HG03575 (cell line): ENCODE measurements around the gene ALDH18A1.

ENCODE experiments used
- ATAC-seq: cut with Tn5 transposase; IDR thresholded peaks from one replicate; pipeline ENCODE4 v1.9.1; 2021; ENCODE audit not compliant: unreplicated experiment, insufficient number of reproducible peaks, low FRiP score; ENCODE audit errors: extremely low read depth

The ALDH18A1 gene

DNA sequence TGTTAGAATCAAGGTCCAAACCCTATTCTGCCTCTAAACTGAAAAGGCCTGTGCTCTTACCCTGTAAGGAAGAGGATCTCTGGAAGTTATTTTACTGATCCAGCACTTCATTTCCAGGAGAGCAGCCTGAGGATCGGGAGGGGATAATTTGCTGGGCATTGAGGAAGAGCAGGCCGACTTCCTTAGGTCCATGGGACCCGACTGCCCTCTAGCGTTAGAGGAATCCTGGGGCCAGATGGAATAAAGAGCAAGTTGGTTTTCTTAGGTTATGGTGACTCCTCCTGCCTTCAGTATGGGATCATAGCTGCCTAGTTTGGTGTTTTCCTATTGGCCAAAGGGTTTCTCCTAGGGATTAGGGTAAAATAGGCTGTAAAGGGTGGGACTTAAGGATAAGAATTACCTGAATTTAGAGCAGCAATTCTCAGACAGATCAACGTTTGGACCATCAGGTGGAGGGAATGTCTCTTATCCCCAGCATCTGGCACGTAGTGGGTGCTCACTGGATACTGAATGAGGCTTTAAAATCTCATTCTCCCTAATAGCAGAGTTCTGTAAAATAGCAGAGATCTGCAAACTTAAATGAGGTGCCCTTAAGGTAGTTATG lies 55.3 kb downstream of the ALDH18A1 start:
- ATAC-seq, result no peak

DNA sequence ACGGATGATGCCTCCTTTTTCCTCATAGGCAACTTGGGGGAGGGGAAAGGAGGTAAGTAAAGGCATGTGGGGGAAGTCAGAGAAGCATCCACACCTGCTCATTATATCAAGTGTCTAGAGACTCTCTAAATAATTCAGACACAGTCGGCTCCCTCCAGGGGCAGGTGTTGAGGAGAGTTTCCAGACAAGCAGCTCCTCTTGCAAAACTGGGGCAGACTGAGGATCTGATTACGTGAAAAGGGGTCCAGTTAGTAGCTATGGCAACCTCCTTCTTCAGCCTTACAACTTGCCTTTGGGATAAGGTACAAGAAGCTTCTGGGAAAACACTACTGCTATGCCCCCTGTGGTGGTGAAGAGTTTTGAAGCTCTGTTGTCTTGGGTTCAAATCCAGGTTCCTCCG lies 56.4 kb downstream of the ALDH18A1 start:
- ATAC-seq, result no peak

DNA sequence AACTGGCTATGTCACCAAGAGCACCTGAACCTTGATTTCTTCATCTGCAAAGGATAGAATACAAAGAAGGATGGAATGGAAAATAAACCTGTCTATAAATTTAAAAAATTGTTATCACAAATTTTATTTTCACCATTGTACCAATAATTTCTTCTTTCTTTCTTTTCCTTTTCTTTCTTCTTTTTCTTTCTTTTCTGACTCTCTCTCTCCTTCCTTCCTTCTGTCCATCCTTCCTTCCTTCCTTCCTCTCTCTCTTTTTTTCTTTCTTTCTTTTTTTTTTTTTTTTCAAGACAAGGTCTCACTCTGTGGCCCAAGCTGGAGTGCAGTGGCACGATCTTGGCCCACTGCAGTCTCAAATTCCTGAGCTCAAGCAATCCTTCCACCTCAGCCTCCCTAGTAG lies 58.7 kb downstream of the ALDH18A1 start:
- no peak for ATAC-seq

DNA sequence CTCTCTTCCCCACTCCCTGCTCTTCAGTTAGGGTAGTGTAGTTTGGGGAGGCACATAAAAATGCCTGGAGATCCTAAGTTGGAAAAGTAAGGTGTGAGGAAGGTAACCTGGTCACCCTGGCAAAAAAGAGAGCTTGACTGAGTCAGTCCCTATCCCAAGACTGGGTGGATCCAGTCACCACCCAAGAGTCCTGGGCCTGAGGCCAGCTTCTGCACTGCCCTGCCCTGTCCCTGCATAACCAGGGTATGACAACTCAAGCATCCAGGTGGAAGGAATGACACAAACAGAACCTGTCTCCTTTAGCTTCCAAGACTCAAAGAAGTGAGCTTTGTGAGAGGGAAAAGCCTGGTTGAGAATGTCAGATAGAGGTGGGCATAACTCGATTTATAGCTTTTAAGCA lies 68.5 kb downstream of the ALDH18A1 start:
- no peak for ATAC-seq

DNA sequence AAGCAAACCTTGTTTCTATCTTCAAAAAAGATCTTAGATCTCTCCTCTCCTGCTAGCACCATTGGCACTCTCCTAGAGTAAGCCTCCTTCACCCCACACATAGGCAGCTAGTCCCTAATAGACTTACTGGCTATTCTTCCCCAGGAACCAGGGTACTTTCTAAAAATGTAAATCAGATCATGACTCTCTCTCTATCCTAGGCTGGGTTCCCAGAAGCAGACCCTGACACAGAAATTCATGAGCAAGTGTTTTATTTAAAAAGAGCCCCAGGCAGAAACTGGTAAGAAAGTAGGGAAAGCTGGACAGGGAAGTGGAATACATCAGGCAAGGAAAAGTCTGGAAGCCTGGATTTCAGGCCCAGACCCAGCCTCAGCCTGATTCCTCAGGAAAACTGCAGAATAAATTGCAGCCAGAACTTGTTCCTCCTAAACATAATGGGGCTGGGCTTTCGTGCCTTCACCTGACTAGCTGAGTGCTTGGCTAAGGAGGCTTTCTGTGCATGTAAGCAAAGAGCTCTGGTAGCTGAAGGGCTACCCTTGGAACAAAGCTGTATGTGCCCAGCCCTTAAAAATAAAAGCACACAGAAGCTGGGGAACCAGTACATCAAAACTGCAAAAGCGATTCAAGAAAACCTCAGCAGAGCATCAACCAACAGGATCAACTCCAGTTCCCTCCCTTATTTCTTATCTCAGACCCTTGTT lies 76.5 kb downstream of the ALDH18A1 start:
- ATAC-seq, result no peak

DNA sequence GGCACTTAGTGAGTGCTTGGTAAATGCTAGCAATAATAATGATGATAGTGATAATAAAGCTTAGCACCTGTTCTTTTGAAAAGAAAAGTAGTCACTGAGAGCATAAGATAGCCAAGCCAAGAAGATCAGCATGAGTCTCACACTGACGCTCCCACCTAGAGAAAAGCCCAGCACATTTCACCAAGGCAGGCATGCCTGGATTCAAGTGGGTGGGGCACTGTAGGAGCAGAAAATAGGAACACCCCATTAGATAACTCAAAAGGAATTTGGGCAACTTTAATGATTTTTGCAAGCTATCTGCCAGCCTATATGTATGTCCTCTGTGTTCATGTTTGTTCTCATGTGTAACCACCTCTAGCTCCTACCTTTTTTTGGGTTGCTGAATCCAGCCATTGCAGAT lies 77.2 kb downstream of the ALDH18A1 start:
- no peak for ATAC-seq

DNA sequence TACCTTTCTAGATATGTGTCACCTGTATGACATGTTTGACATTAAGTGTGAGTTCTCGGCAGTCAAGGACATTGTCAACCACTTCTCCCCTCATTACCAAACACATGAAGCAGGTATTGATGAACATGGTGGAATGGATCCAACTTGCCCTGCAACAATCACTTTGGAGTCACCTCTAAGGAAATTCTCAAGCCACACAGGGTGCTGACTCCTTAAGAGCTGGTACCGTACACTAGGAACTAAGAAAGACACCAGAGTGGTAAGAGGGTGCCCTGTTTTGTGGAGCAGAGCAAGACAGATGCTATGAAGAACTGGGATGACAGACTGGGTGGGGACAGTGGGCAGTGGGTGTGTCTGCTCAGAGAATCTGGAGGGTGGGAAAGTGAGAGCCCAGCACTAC lies 77.9 kb downstream of the ALDH18A1 start:
- ATAC-seq, result no peak

DNA sequence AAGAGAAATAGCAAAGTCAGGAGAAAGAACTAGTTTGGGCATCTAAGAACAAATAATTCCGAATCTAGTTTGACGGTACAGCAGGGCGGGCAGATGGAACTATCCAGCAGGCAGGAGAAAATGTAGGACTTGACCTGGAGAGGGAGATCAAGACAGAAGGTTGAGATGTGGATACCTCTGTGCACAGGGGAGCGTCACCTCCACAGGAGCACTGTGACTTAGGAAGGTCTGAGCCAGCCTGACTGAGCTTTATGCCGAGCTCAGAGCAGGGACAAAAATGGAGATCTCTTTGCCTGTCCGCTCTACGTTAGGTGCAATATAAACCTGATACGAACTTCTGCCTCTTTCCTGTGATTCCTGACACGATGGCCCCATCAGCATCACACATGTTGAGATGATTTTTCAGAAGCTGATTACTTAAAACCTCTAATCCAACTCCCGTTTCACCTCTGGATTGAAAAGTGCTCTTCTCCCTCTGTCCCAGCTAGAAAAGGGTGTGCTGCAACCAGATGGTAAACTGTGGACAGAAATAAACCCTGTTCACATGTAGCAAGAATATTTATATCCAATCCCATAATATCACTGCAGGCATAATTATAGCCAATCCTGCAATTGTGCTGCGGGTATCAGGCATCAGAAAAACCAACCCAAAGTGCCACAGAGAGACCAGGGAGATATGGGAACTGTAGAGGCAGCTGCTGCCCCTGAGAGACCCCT lies 81.7 kb downstream of the ALDH18A1 start:
- ATAC-seq, result no peak

DNA sequence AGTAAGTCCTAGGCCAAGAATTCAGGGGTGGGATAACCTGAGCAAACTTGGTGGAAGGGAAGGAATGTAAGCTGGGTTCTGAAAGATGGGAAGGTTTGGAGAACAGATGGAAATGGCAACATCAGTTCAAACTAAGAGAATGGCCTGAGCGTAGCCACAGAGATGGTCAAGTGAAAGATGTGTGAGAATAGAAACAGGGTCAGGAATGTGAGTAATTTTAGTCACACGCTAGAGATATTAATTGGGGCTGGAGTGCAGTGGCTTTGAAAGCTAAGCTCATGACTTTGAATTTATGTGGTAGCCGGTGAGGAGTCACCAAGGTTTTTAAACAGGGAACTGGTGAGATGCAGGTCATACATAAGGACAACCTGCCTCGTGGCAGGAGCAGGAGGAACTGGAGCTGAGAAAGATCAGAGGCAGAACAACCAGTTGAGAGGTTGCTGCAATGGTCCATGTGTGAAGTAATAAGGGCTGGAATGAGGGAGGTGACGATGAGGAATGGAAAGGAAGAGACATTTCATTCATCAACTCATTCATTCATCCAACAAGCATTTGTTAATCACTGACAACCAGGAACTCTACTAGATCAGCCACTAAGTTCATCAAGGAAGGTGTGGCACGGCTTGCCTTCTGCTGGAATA lies 82.4 kb downstream of the ALDH18A1 start:
- no peak for ATAC-seq

DNA sequence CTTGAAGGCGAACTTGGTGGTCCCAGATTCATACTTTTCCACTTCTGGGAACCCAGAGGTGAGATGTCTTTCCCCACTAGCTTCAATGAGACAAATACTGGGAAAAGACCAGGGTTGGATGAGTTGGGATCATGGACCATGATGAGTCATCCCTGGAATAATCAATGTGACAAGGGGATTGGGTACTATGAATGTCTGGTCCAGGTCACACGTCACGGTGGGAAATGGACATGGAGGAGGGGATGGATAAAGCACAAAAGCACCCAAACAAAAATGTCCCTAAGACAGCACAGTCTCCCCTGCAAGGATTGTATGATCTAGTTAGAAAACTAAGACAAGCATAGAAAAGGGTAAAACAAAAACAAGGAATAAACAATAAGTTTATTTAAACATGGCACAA lies 83.0 kb downstream of the ALDH18A1 start:
- ATAC-seq, result no peak

DNA sequence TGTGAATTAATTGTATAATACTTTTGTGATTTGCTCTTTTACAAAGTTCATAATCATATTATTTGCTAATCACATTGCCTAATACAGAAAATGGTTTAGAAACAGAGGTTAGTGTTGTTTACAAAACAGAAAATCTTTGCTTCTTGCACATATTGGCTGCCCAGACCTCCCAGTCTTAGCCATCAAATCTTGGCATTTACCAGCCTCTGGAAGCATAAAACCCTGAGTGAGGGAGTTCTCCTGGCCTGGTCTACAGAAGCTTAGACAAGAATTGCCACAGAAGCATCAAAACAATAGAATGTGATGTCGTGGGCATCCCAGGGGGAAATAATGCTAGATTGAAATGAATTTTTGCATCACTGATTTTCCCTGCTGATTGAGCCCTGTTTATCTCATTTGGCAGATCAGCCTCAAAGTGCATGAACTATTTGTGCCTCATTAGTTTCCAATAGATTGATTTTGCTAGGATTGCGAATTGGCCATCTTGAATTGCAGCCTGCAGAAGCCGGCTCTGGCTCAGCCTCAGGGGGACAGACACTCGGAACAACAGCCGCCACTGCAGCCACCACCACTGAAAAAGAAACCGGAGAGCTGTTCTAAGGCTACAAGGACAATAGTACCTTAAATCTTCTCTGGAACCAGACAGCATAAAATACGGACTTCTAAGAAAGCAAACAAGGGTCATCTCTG lies 84.2 kb downstream of the ALDH18A1 start:
- no peak for ATAC-seq

DNA sequence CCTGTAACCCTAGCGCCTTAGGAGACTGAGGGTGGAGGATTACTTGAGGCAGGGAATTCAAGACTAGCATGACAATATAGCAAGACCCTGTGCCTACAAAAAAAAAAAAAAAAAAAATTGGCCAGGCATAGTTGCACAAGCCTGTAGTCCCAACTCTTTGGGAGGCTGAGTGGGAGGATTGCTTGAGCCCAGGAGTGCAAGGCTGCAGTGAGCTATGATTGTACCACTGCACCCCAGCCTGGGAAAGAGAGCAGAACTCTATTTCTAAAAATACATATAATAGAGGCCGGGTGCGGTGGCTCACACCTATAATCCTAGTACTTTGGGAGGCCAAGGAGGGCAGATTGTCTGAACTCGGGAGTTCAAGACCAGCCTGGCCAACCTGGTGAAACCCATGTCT lies 85.1 kb downstream of the ALDH18A1 start:
- no peak for ATAC-seq

DNA sequence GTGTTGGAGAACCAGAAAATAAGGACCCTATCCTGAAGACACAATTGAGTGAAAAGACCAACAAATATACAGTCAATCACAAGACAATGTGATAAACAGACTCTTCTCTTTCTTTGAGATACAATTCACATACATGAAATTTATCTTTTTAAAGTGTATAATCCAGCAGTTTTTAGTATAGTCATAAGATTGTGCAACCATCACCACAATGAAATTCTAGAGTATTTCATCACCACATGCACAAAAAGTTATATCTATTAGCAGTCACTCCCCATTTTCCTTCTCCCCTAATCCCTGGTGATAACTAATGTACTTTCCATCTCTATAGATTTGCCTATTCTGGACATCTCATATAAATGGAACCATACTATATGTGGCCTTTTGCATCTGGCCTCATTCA lies 87.1 kb downstream of the ALDH18A1 start:
- no peak for ATAC-seq

DNA sequence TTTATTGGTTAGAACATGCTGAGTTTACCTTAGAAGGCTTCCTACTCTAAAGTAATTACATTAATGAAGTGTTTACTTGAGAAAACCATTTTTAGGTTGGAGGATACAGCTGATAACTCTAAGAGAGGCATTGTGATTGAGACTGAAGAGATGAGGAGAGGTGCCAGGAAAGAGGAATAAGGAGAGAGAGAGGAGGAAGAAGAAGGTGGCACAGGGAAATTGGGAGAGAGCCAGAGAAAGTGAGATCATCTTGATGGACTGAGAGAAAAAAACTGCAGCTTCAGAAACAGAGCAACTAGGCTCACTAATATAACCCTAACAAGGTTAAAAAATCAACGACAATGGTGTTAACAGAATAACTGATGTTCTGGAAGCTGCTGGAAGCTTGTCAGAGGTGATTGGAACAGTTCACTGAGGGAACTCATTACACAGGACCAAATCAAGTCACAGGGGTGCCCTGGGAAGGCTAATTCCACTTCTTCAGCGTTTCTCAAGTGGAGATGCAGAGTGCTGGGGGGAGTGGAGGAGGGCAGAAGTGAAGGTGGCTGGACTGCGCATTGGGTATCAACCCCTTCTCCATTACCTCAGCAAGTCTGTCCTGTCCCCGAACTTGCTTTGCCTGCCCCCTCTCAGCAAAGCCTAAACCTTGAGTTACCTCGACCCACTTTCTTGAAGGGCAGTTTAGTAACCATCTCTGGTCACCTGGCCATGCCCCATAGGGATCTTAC lies 88.4 kb downstream of the ALDH18A1 start:
- no peak for ATAC-seq

DNA sequence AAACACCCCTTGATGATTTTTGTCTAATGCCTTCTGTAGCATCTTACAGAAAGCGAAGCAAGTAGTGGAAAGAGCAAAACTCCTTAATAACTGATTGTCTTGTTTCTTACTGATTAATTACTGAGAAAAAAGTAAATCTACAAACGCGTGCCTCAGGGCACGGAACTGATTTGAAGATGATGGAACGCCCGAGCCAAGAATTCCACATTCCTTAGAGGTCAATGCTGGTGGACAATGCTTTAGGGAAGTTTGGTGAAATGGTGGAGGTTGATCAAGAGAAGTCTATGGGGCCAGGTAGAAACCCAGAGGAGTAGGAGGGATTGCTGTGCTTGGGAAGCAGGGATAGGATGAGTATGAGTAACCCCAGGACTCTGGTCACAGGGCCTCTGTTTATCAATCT lies 90.4 kb downstream of the ALDH18A1 start:
- ATAC-seq, result no peak

DNA sequence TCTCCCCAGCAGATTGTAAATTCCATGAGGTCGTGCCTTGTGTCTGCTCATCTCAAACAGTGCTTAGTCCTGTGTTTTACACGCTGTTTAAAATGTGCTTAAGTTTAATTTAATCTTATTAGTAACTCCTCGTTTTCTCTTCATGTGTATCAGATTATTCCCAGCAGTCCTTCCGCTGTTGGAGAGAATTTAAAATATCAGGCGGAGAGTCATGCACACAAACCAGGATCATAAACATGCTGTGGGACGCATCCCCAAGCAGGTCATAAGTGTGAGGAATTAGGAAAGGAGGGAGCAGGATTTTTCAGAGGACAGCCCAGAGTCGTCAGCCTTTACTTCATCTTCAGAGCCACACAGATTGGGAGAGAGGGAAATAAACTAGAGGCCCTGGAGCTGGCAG lies 91.2 kb downstream of the ALDH18A1 start:
- ATAC-seq, result no peak

DNA sequence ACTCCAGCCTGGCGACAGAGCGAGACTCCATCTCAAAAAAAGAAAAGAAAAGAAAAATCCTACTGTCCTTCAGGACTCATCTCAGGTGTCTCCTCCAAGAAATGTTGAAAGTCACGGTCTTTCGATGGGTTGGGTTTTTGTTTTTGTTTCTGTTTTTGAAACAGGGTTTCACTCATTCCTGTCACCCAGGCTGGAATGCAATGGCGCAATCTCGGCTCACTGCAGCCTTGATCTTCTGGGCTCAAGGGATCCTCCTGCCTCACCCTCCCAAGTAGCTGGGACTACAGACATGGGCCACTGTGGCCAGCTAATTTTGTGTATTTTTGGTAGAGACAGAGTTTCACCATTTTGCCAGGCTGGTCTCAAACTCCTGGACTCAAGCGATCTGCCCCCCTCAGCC lies 92.2 kb downstream of the ALDH18A1 start:
- ATAC-seq, result no peak

DNA sequence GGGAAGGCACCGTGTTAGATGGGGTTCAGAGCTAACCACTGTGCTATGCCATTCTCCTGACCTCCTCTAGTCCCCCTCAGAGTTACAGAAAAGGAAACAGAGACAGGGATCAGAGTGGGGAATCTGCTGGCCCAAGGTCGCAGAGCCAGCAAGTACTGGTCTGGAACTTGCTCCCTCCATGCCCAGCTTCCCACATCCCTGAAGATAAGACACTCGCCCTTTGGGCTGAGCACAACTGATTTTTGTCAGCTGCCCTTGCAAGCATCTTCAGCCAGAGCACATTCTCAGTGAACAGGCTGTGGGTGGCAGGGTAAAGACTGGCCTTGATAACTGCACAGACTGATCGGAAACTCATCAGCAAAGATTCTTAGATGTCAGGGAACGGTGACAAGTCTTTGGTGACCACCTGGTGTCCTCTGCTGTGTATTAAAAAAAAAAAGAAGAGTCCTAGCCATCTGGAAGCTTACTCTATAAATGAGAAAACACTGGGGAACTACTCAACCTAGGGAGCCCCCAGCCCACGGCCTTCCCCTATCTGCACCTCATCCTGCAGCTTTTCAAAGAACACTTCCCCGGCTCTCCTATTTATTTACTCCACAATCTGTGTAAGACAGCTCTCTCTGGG lies 94.1 kb downstream of the ALDH18A1 start:
- ATAC-seq, result no peak

DNA sequence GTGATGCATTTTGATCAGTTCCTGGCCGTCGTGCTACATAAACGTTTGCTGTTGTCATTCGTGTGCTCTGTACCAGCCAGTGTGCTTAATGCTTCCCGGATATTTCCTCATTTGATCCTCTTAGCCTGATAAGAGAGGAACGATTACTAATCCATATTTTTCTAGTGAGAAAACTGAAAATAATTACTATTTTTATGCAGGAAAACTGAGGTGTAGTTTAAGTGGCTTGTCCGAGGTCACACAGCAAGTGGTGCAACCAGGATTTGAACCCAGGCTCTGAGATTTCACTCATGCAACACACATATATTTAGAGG lies 94.7 kb downstream of the ALDH18A1 start:
- ATAC-seq, result no peak
